ENCODE measurements around the gene CCDC81.

- no peak for TF ChIP-seq POLR2A (IDR thresholded peaks at IDR 0.05; ENCODE audit: low read depth, low read length)
- no peak for TF ChIP-seq RAD21 (IDR thresholded peaks at IDR 0.05; ENCODE audit: low read length)
- no peak for TF ChIP-seq CTCF (conservative IDR thresholded peaks at IDR 0.05; ENCODE audit: low read depth, low read length)
- TF ChIP-seq CHD1 (IDR thresholded peaks at IDR 0.05; ENCODE audit: low read depth, low read length) = no peak
- no peak for TF ChIP-seq MXI1 (IDR thresholded peaks at IDR 0.05; ENCODE audit: borderline replicate concordance, low read depth, low read length)
- TF ChIP-seq SMC3 (IDR thresholded peaks at IDR 0.05; ENCODE audit: low read depth, low read length) = no peak
- TF ChIP-seq RCOR1 (IDR thresholded peaks at IDR 0.05; ENCODE audit: insufficient replicate concordance, low read length) = no peak
- no peak for TF ChIP-seq NFE2L2 (IDR thresholded peaks at IDR 0.05; ENCODE audit: low read depth, low read length)
- no peak for TF ChIP-seq CEBPB (IDR thresholded peaks at IDR 0.05; ENCODE audit: low read depth, low read length)
Observed at GRCh38 chr11:86459002-86459385, 84.3 kb downstream of the CCDC81 start.
